ENCODE measurements around the gene SUFU.

GRCh38 chr10:102595293-102595692, 91.5 kb downstream of the SUFU start:
- TF ChIP-seq CTCF (IDR thresholded peaks at IDR 0.05) (no peak), POLR2A (IDR thresholded peaks at IDR 0.05) (no peak)

Data from vagina (tissue), 2 donors.